Vagina (tissue), 2 donors: ENCODE data around the gene CNOT4.

Experiments used
- CTCF ChIP-seq, 3 experiments: fragments of 450-650 bp in 2 of 3; fragments of 200-600 bp in 1 of 3; sonication (generic) in 1 of 3; IDR thresholded peaks; one replicate each; pipeline ENCODE4 v1.5.1; 2017 to 2019; ENCODE audit warnings: antibody characterized with exemption in 3 of 3, mild to moderate bottlenecking in 2 of 3, moderate library complexity in 2 of 3
- POLR2AphosphoS5 ChIP-seq, 2 donors: sonication (generic); formaldehyde crosslinking; IDR thresholded peaks; one replicate each; pipeline ENCODE4 v1.9.0; 2017; ENCODE audit warnings: antibody characterized with exemption in 2 of 2, mild to moderate bottlenecking in 2 of 2, low read depth in 1 of 2; ENCODE audit not compliant: insufficient read depth in 1 of 2

GRCh38 chr7:135448753-135449152, 61.1 kb downstream of the CNOT4 start:
- TF ChIP-seq CTCF (IDR thresholded peaks at IDR 0.05) = no peak
- TF ChIP-seq POLR2AphosphoS5 (IDR thresholded peaks at IDR 0.05; ENCODE audit: insufficient read depth in 1 of 2, low read depth in 1 of 2) = no peak
